IMR-90 (cell line): ENCODE measurements around the gene ULK2. TPM values are rescaled to one million over a fixed set of nuclear protein-coding genes. Genes with fewer than 3 reads are reported as not detected.
A peak's percentile ranks its signal among the peaks of the same experiment; 100 is the strongest.

Source experiments
- ATAC-seq: fragments of 200-7000 bp; cut with Tn5 transposase; 2 replicates; pipeline ENCODE4 v1.9.1; 2020; ENCODE audit warnings: low read depth, mild to moderate bottlenecking, moderate library complexity
- BruUV-seq: library from RNA; stranded (reverse); fragments of 400-500 nt; replicated peaks from 2 replicates; lab custom pipeline; 2021; lab: Mats Ljungman, UMichigan
- CTCF ChIA-PET: fragments of 300-600 bp; formaldehyde crosslinking; extraction: SDS; loops from one replicate; lab custom pipeline; 2021; ENCODE audit warnings: antibody characterized with exemption; lab: Yijun Ruan, JAX
- POLR2A ChIA-PET: fragments of 300-600 bp; sonication (Branson Sonifier 250); formaldehyde crosslinking; loops from one replicate; lab custom pipeline; 2022; ENCODE audit warnings: antibody characterized with exemption; ENCODE audit not compliant: unreplicated experiment; lab: Charles Lee
- DNase-seq: peaks from one replicate; pipeline ENCODE4 v3.0.0; 2013
- H2AFZ ChIP-seq: replicated peaks from 2 replicates; pipeline ENCODE3; 2013; ENCODE audit warnings: low read length, mild to moderate bottlenecking; ENCODE audit not compliant: poor library complexity
- H2AK5ac ChIP-seq: 2 replicates; pipeline ENCODE4 v1.6.1; 2013; ENCODE audit warnings: low read depth, low read length, inconsistent platforms
- H2AK9ac ChIP-seq: replicated peaks from 2 replicates; pipeline ENCODE3; 2013; ENCODE audit warnings: mild to moderate bottlenecking, low read depth, low read length, moderate library complexity; ENCODE audit not compliant: poor library complexity
- H2BK120ac ChIP-seq: 2 replicates; pipeline ENCODE4 v1.6.1; 2013; ENCODE audit warnings: low read depth, low read length, inconsistent platforms
- H2BK15ac ChIP-seq: 3 replicates; pipeline ENCODE4 v1.6.1; 2013; ENCODE audit warnings: low read depth, low read length, inconsistent platforms
- H2BK20ac ChIP-seq: 2 replicates; pipeline ENCODE4 v1.6.1; 2013; ENCODE audit warnings: low read depth, mild to moderate bottlenecking, inconsistent platforms, low read length, moderate library complexity
- H2BK5ac ChIP-seq: 2 replicates; pipeline ENCODE4 v1.6.1; 2013; ENCODE audit warnings: mild to moderate bottlenecking, low read depth, low read length, inconsistent platforms; ENCODE audit not compliant: poor library complexity, severe bottlenecking
- H3K14ac ChIP-seq: replicated peaks from 2 replicates; pipeline ENCODE4 v1.6.1; 2013; ENCODE audit warnings: low read depth, low read length, inconsistent platforms
- H3K18ac ChIP-seq: 2 replicates; pipeline ENCODE4 v1.6.1; 2013; ENCODE audit warnings: low read depth, low read length, control low read depth
- H3K23ac ChIP-seq: 2 replicates; pipeline ENCODE4 v1.6.1; 2013; ENCODE audit warnings: low read depth, low read length, inconsistent platforms
- H3K27ac ChIP-seq: 2 replicates; pipeline ENCODE4 v1.5.1; 2013; ENCODE audit warnings: mild to moderate bottlenecking, control low read depth, low read length; ENCODE audit not compliant: insufficient read depth
- H3K27me3 ChIP-seq: 2 replicates; pipeline ENCODE4 v1.6.1; 2013; ENCODE audit warnings: low read length; ENCODE audit not compliant: control insufficient read depth, insufficient read depth
- H3K36me3 ChIP-seq: 2 replicates; pipeline ENCODE4 v1.6.1; 2013; ENCODE audit warnings: low read length, mixed read lengths; ENCODE audit not compliant: control insufficient read depth, insufficient read depth
- H3K4ac ChIP-seq: 2 replicates; pipeline ENCODE4 v1.6.1; 2013; ENCODE audit warnings: low read depth, low read length, inconsistent platforms
- H3K4me1 ChIP-seq: 2 replicates; pipeline ENCODE4 v1.6.1; 2013; ENCODE audit warnings: low read length, mixed read lengths; ENCODE audit not compliant: control insufficient read depth, insufficient read depth
- H3K4me2 ChIP-seq: 2 replicates; pipeline ENCODE4 v1.6.1; 2013; ENCODE audit warnings: low read depth, mild to moderate bottlenecking, control low read depth, low read length, moderate library complexity
- H3K4me3 ChIP-seq: 2 replicates; pipeline ENCODE4 v1.5.1; 2013; ENCODE audit warnings: low read depth, mild to moderate bottlenecking, control low read depth, low read length, moderate library complexity; ENCODE audit not compliant: insufficient read depth
- H3K56ac ChIP-seq: 2 replicates; pipeline ENCODE4 v1.6.1; 2013; ENCODE audit warnings: low read length, inconsistent platforms; ENCODE audit not compliant: insufficient read depth; ENCODE audit errors: extremely low read depth
- H3K79me1 ChIP-seq, 2 experiments: 2 replicates each; pipeline ENCODE4 v1.6.1; 2013; ENCODE audit warnings: low read length in 2 of 2, inconsistent platforms in 1 of 2, low read depth in 1 of 2
- H3K9ac ChIP-seq: 2 replicates; pipeline ENCODE4 v1.6.1; 2013; ENCODE audit warnings: low read depth, low read length, control low read depth
- H3K9me1 ChIP-seq: 2 replicates; pipeline ENCODE4 v1.6.1; 2013; ENCODE audit warnings: low read length, inconsistent platforms; ENCODE audit not compliant: insufficient read depth
- H3K9me3 ChIP-seq: 2 replicates; pipeline ENCODE4 v1.6.1; 2013; ENCODE audit warnings: low read length; ENCODE audit not compliant: control insufficient read depth, insufficient read depth
- H4K20me1 ChIP-seq: 2 replicates; pipeline ENCODE4 v1.6.1; 2013; ENCODE audit warnings: low read length, inconsistent platforms; ENCODE audit not compliant: insufficient read depth
- H4K5ac ChIP-seq: 2 replicates; pipeline ENCODE4 v1.6.1; 2013; ENCODE audit warnings: mild to moderate bottlenecking, low read depth, low read length, control low read depth
- H4K8ac ChIP-seq, 2 experiments: 2 replicates each; pipeline ENCODE4 v1.6.1; 2013; ENCODE audit warnings: low read depth in 2 of 2, low read length in 2 of 2, control low read depth in 1 of 2, inconsistent platforms in 1 of 2
- H4K91ac ChIP-seq: 2 replicates; pipeline ENCODE4 v1.6.1; 2013; ENCODE audit warnings: low read depth, low read length, inconsistent platforms; ENCODE audit not compliant: insufficient read depth
- BHLHE40 ChIP-seq: fragments of 150-350 bp; IDR thresholded peaks from 2 replicates; pipeline ENCODE4 v1.6.1; 2016; ENCODE audit warnings: mild to moderate bottlenecking, low read depth, low read length
- CHD1 ChIP-seq: IDR thresholded peaks from 2 replicates; pipeline ENCODE4 v1.6.1; 2012; ENCODE audit warnings: low read depth, low read length, improper control_type of control experiment
- FOS ChIP-seq: fragments of 150-350 bp; IDR thresholded peaks from 2 replicates; pipeline ENCODE4 v1.6.1; 2016; ENCODE audit warnings: low read depth, low read length
- POLR2A ChIP-seq: IDR thresholded peaks from 2 replicates; pipeline ENCODE4 v1.6.1; 2012; ENCODE audit warnings: mild to moderate bottlenecking, low read depth, low read length
- RAD21 ChIP-seq: IDR thresholded peaks from 2 replicates; pipeline ENCODE4 v1.6.1; 2012; ENCODE audit warnings: low read length, improper control_type of control experiment
- WGBS, 2 experiments: methylation state at CpG; one replicate each; pipeline versions ENCODE4 v1.1.5 to v1.1.7; 2013; ENCODE audit warnings: missing lambda C conversion rate in 2 of 2; ENCODE audit not compliant: insufficient read length in 1 of 2; ENCODE audit errors: extremely low coverage in 2 of 2; 5-methylcytosine and 5-hydroxymethylcytosine counted together
- dilution Hi-C: fragments of 300-500 bp; cut with HindIII; formaldehyde crosslinking; loops from one replicate; pipeline ENCODE4 v1.14.3; 2018; ENCODE audit warnings: low sequenced_read_pairs; ENCODE audit not compliant: unreplicated experiment
- in situ Hi-C: fragments of 300-500 bp; cut with MboI; formaldehyde crosslinking; loops from 3 replicates; pipeline ENCODE4 v1.14.3; 2019; ENCODE audit warnings: low sequenced_read_pairs, inconsistent platforms, mixed read lengths
- intact Hi-C: fragments of 100-400 bp; cut with micrococcal nuclease; formaldehyde crosslinking; loops from 2 replicates; pipeline ENCODE4 v1.10.0; 2022
- polyA plus RNA-seq, 3 experiments: library from polyadenylated mRNA; depleted of rRNA; stranded (reverse); fragments of >200 nt; gene quantifications; 2 replicates each; pipeline ENCODE4 v1.2.3, GENCODE V29; 2012; ENCODE audit warnings: low replicate concordance in 1 of 3
- total RNA-seq: library from RNA; depleted of rRNA; stranded (reverse); fragments of >200 nt; gene quantifications from 2 replicates; pipeline ENCODE4 v1.2.3, GENCODE V29; 2012
- TF ChIP-seq, protein P1 (sequence below): fragments of 150-350 bp; IDR thresholded peaks from 2 replicates; pipeline ENCODE4 v1.6.1; 2017; ENCODE audit warnings: mild to moderate bottlenecking, antibody characterized with exemption, low read length, low read depth

Gene ULK2
- total and polyA plus RNA-seq, 2 of the 4 experiments (the other 2 are of a cell fraction), result 8.9 to 10.8 TPM

DNA sequence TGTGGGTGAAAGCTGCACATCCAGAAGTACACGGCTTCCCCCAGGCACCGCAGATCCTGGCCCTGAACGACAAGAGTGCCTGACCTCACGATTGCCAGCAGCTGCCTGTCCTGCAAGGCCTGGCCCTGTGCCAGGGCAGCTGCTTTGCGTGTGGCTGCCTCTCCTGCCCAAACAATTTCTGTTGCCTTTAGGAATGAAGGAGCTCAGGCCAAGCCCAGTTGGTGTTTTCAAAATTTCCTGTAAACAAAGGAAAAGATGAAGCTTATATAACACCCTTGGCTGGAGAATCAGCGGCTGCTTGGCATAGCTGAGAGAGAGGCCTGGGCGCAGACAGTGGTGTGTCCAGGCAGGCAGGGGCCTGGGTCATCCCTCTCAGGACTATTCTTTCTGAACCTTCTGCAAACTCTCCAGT, 139.6 kb downstream of the ULK2 start:
- Histone ChIP-seq H3K27me3 (peaks cover 20% of the 10 kb centered on the region), H4K20me1 (no peaks in the 10 kb centered on the region), H4K5ac (peak overlapping the region; percentile 76; the same call in 1 of the 2 replicates), H3K4ac (peak overlapping the region; percentile 75), H3K4me2 (peak overlapping the region; percentile 3; the same call in 1 of the 2 replicates), H4K91ac (no peak overlapping the region), H3K27ac (peak overlapping the region; percentile 77; the same call in 1 of the 2 replicates), H3K18ac (peak overlapping the region; percentile 70; the same call in 1 of the 2 replicates), H3K9me3 (peaks cover 2% of the 10 kb centered on the region; the same call in 1 of the 2 replicates), H2AK9ac (no peak overlapping the region), H3K56ac (no peak overlapping the region), H3K79me1 (no peaks in the 10 kb centered on the region), H4K8ac (peak overlapping the region in 1 of 2 experiments; percentile 67; a peak in 1 of 4 replicates), H3K9ac (no peak overlapping the region; the same call in 1 of the 2 replicates), H2AFZ (peak overlapping the region; percentile 35), H2BK5ac (no peak overlapping the region), H2BK120ac (peak overlapping the region; percentile 78; the same call in 1 of the 2 replicates), H3K4me3 (no peak overlapping the region), H3K9me1 (0 out of 2 replicates have a peak, but pooled peaks cover 4% of the 10 kb centered on the region), H3K14ac (no peak overlapping the region), H3K4me1 (peaks cover 11% of the 10 kb centered on the region; the same call in 1 of the 2 replicates), H3K23ac (no peak overlapping the region), H2BK20ac (peak overlapping the region; percentile 59; the same call in 1 of the 2 replicates), H2BK15ac (no peak overlapping the region), H2AK5ac (peak overlapping the region; percentile 10; the same call in 1 of the 2 replicates), H3K36me3 (no peaks in the 10 kb centered on the region)
- WGBS, 2 experiments, result 9% methylated on average over 4 of the region's 7 CpGs; no CpG with 5 or more reads in 1 of the 2 experiments
- peak; percentile 84 for ATAC-seq
- peak; percentile 63 for DNase-seq
- CTCF ChIA-PET, result interaction anchor here (0.8 to 1.2 kb wide), 4 partner anchors 17 to 181 kb away, joined by 3 to 5 read pairs (median 4); no protein-coding TSS in a partner anchor
- dilution Hi-C loops, result no loop called here
- BruUV-seq, result no TSS peak
- TF ChIP-seq POLR2A (no peak), CHD1 (no peak), RAD21 (no peak), BHLHE40 (peak; percentile 19; the same call in 1 of the 2 replicates), FOS (no peak)
- TF ChIP-seq, protein P1, sequence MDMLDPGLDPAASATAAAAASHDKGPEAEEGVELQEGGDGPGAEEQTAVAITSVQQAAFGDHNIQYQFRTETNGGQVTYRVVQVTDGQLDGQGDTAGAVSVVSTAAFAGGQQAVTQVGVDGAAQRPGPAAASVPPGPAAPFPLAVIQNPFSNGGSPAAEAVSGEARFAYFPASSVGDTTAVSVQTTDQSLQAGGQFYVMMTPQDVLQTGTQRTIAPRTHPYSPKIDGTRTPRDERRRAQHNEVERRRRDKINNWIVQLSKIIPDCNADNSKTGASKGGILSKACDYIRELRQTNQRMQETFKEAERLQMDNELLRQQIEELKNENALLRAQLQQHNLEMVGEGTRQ, result no peak
- in situ Hi-C loops, result no loop called here
- POLR2A ChIA-PET, result interaction anchor here (0.5 to 1.0 kb wide), 3 partner anchors 81 to 83 kb away, joined by 3 to 16 read pairs (median 7); no protein-coding TSS in a partner anchor
- intact Hi-C loops, result no loop called here
